RWPE1 (cell line): ENCODE results near the gene SERGEF.

Experiments
- CTCF ChIA-PET: fragments of 350-600 bp; sonication (Branson Sonifier 250); formaldehyde crosslinking; extraction: SDS; loops from one replicate; lab custom pipeline; 2021; lab: Yijun Ruan, JAX
- POLR2A ChIA-PET: fragments of 400-600 bp; formaldehyde crosslinking; extraction: SDS; loops from one replicate; lab custom pipeline; 2020; ENCODE audit warnings: antibody characterized with exemption; ENCODE audit not compliant: low non-redundant PET; lab: Yijun Ruan, JAX
- DNase-seq: peaks from one replicate; pipeline ENCODE4 v3.0.0; 2012; ENCODE audit warnings: low spot score
- H3K27ac ChIP-seq: fragments of 450-650 bp; 2 replicates; pipeline ENCODE4 v1.5.1; 2017
- TF ChIP-seq, protein P1 (sequence below): fragments of 450-650 bp; conservative IDR thresholded peaks from 2 replicates; pipeline ENCODE4 v1.5.1; 2017; ENCODE audit warnings: low read depth, mild to moderate bottlenecking

SERGEF gene

DNA sequence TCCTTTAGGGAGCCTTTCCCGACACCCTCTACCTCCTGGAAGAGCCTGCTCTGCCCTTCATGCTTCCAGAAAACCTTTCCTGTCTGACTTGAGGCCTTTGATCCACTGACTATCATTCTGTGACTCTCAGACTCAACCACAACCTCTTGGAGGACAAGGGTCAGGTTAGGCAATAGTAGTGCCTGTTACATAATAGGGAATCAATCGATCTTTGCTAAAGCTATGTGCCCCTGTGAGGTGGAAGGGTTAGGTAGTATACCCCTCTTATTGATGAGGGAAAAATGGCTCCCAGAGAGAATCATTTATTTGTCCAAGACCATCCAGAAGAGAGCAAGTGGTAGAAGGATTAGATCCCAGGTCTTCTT is 262.1 kb downstream of the SERGEF start:
- no peak for DNase-seq
- TF ChIP-seq, protein P1, sequence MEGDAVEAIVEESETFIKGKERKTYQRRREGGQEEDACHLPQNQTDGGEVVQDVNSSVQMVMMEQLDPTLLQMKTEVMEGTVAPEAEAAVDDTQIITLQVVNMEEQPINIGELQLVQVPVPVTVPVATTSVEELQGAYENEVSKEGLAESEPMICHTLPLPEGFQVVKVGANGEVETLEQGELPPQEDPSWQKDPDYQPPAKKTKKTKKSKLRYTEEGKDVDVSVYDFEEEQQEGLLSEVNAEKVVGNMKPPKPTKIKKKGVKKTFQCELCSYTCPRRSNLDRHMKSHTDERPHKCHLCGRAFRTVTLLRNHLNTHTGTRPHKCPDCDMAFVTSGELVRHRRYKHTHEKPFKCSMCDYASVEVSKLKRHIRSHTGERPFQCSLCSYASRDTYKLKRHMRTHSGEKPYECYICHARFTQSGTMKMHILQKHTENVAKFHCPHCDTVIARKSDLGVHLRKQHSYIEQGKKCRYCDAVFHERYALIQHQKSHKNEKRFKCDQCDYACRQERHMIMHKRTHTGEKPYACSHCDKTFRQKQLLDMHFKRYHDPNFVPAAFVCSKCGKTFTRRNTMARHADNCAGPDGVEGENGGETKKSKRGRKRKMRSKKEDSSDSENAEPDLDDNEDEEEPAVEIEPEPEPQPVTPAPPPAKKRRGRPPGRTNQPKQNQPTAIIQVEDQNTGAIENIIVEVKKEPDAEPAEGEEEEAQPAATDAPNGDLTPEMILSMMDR = no peak
- H3K27ac ChIP-seq = no peak overlapping the region
- ChIA-PET POLR2A (no interaction called here), CTCF (no interaction called here)

DNA sequence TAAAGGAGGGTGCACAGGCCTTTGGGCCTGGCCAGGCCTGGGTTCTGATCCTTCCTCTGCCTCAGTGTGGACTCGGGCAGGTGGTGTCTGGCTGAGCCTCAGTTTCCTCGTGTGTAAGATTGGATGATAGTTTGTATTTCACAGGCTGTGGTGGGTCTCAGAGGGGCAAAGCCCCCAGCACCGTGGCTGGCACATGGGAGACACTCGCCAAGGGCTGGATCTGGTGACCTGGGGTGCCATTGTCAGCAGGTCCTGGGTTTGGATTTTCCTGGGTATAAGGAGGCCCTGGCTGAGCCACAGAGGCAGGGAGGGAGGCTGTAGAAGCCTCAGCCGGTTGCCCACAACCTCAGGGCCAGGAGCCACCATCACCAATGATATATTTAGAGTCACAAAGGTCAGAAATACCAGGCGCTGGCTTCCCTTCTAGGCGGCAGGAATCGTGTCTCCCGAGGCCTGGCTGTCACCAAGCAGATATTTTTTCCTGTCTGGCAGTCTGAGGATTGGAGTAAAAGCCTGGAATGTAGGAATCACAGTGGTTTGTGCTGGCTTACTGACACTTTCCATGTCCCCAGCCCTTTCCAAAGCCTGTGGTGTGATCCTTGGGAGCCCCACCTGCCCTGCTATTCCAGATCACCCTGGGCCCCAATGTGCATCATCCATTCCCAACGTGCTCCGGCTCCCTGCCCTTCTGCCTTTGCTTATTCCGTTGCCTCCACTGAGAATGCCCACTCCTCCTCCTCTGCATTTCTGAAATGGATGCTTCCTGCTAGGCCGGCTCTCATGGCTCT is 262.6 kb downstream of the SERGEF start:
- no peak overlapping the region for H3K27ac ChIP-seq
- ChIA-PET CTCF (no interaction called here), POLR2A (no interaction called here)
- DNase-seq = no peak
- TF ChIP-seq, protein P1 = no peak

DNA sequence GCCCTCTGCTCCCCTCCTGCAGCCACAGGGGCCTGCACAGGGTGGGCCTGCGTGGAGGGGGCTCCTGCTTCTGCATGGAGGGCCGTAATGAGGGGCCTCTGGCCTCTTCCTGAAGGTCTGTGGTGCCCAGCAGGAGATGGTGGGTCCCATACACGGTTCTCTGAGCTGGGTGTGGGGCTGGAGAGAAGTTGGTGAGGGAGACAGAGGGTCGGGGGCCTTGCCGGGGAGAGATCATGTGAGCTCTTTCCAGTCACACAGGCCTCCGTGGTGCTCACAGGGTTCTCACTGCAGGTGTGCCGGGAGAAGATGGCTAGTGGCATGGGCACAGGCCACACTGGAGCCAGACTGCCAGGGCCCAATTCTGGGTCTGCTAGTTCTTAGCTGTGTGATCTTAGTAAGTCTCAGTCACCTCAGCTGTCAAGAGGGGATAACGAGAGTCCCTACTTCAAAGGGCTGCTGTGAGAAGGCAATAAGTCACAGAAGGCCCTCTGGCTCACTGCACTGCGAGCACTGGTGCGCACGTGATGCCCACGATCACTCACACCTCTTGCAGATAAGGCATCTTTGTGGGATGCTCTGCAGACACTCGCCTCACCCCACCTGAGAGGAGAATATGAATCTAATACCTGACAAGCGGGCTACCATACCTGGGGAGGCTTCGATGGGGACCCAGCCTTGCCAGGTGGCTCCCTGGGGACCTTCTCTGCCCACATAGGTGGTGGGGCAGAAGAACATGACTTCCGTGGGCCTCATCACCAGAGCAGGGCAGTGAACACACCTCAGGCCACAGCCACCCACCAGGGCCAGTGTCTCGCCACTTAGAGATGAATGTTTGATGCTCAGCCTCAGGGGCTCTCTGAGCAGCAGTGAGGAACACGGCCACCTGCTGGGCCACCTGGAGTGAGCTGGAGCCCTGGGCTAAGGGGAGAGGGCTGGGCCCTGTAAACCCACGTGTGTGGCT is 263.8 kb downstream of the SERGEF start:
- ChIA-PET POLR2A (no interaction called here), CTCF (interaction anchor here (0.5 to 0.7 kb wide), 3 partner anchors 35 to 150 kb away, joined by 3 to 6 read pairs (median 3); no protein-coding TSS in a partner anchor)
- H3K27ac ChIP-seq = no peak overlapping the region
- DNase-seq = no peak
- TF ChIP-seq, protein P1 = no peak

DNA sequence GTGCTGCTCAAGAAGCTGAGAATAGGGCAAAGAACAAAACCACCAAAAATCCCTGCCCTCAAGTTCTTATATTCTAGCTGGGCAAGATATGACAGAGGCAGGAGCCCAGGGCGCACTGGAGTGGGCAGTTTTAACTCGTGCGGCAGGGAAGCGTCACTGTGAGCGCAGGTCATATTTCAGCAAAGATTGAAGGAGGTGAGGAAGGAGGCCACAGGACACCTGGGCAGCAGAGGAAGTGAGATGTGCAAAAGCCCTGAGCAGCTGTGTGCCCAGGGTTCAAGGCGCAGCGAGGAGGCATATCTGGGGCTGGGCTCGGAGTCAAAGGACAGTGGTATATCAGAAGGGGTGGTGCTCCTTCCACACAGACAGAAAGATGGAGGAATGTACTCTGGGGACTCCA is 264.8 kb downstream of the SERGEF start:
- TF ChIP-seq, protein P1 = no peak
- ChIA-PET POLR2A (no interaction called here), CTCF (interaction anchor here (0.9 to 1.1 kb wide), 2 partner anchors 17 to 149 kb away, joined by 3 to 4 read pairs; no protein-coding TSS in a partner anchor)
- no peak for DNase-seq
- no peak overlapping the region for H3K27ac ChIP-seq

DNA sequence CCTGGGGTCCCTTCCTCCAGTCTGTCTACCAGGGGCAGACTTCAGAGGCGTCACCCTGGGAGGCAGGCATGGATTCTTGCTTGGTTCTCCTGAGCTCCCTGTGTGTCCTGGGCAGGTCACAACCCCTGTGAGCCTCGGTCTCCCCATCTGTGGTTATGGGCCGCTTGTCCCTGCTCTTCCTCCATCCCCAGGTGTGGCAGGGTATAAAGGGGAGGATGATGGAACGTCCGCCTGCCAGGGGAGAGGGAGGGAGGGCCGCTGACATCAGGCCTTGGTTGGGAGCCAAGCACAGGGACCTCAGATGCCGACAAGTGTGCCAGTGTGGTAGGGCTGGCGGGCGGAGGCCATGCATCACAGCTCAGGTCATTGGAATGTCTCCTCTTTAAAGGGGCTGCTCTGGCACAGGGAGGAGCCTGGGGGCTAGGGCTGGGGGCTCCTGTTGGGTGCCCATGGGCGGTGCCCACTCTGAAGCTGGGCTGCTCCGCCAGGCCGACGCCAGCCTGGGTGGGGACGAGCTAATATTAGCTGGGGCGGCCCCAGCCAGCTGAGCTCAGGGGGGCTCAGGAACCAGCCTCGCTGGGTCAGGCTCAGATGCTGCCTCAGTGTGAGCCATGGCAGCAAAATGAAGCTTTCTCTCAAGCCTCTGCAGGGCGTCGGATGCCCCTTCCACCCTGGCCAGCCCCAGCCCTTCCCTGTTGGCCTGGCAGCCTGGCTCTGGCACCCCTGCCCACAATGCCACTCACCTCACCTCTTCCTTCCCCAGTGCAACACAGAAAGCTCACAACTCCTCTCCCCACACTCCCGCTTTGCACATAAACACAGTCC is 265.5 kb downstream of the SERGEF start:
- TF ChIP-seq, protein P1 = no peak
- DNase-seq = no peak
- POLR2A ChIA-PET = no interaction called here
- CTCF ChIA-PET = interaction anchor here (0.9 to 1.1 kb wide), 2 partner anchors 16 to 148 kb away, joined by 3 to 4 read pairs; no protein-coding TSS in a partner anchor
- H3K27ac ChIP-seq = no peak overlapping the region

DNA sequence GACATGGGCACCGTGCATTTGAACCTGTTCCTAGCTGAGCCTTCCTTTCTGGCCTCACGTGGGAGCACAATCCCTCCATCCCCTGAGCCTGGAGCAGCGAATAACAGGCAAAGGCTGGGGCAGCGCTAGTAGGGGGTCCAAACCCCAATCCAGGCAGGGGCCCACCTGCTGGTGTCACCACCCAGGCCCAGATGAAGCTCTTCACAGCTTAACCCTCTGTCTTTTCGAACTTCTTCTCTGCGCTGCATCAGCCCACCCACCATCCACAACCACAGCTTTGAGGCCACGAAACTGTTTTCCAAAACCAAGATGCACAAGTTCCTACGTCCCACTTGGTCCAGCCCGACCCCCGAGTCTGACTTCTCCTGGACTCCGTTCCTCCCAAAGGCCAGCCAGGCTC is 266.8 kb downstream of the SERGEF start:
- no peak overlapping the region for H3K27ac ChIP-seq
- ChIA-PET CTCF (interaction anchor here (1.5 kb wide), 1 partner anchor 15 kb away, joined by 7 read pairs; no protein-coding TSS in a partner anchor), POLR2A (no interaction called here)
- TF ChIP-seq, protein P1 = no peak
- DNase-seq = no peak
